GM04504 (cell line): Measurements from ENCODE around the gene MOXD1.
A peak's percentile ranks its signal among the peaks of the same experiment; 100 is the strongest.

Source experiments
- DNase-seq: peaks from one replicate; pipeline ENCODE4 v3.0.0-alpha.2; 2012; ENCODE audit warnings: low read depth

The MOXD1 gene

DNA sequence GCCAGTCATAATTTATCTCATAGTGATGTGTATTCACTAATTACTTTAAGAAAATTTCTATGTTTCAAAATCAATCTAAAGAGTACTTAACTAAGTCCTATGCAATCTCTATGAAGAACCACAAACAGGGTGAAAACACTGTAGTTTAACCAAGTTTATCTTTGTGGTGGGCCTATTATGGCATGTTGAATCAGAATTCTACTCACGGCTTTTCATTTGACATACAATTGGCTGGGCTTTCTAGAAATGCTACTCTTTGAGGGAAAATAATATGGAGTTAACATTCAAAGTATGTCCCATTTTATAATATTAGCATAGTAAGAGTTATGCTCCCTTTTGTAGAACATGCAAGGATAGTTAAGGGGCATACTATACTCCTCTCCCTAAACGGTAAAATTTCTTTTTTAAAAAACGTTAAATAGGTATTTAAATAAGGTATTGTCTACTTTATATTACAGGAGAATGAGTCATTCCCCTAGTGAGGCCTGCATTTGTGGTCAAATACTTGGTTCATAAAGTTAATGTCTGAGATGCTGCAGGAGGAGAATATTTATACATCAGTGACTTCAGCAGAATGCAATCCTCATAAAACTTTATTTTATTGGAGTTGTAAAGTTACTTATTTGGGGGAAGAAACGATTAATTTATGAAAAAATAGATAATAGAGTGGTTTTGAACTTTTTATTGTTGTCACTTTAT is 1.8 kb downstream of the MOXD1 start:
- DNase-seq = peak; percentile 51

- no peak for DNase-seq
Observed at GRCh38 chr6:132395015-132395597, 6.2 kb downstream of the MOXD1 start.

GRCh38 chr6:132392792-132393191 is 8.5 kb downstream of the MOXD1 start:
- DNase-seq = no peak

- DNase-seq = no peak
Observed at GRCh38 chr6:132392270-132392646, 9.0 kb downstream of the MOXD1 start.

DNA sequence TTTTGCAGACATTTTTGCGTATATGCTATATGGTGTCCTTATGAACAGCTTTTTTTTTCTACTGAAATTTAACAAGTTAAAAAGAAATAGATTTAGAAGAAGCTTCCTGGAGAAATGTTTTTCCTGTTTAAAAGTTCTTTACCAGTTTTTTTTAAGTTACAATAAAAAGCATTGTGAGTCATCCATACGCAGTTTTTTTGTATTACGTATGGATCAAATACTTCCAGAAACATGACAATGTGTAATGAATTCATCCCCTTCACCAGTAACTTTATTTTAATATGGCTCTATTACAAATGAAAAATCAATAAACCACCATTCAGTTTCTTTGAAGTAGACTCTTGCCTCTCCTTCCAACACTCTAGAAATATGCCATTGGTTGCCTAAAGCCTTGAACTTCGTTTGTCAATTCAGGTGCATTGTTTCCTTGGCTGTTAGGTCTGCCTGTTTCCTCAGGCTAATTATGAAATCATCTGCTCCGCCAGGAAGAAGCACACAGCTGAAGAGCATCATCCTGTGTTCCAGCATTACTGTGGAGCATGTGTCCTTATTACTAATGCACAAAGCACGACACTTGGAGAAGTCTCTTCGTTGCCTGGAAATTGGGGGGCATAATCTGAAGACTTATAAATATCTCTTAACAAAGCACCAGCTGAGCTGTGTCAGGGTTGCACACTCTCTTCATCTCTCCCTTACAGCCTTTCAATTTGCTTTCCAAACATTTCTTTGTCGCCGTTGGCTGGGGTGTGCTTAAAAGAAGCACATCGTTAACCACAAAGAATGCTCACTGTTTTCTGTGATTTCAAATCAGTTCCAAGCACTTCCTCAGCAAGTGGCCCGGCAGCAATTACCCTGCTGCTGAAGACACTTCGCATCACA is 9.6 kb downstream of the MOXD1 start:
- peak; percentile 85 for DNase-seq

- no peak for DNase-seq
Observed at GRCh38 chr6:132390451-132390850, 10.8 kb downstream of the MOXD1 start.

DNA sequence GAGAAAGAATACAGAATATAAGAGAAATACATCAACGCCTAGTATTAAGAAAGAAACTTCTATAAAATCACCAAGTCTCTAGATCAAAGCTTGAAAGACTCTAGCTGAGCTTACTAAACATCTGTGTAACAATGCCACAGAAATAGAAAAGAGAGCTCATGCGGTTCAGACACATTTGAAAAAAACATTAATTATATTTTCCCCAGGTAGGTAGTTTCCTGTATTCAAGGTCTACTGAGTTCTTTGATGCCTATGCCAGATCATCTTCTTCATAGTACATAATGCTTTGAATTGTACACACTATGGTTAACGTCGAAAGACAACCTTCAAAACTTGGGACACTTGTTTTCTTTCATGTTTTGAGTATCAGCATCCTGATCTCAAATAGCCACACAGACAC is 11.3 kb downstream of the MOXD1 start:
- no peak for DNase-seq

- DNase-seq = no peak
Observed at GRCh38 chr6:132388291-132388690, 13.0 kb downstream of the MOXD1 start.

- DNase-seq = no peak
Observed at GRCh38 chr6:132382630-132383175, 18.6 kb downstream of the MOXD1 start.

DNA sequence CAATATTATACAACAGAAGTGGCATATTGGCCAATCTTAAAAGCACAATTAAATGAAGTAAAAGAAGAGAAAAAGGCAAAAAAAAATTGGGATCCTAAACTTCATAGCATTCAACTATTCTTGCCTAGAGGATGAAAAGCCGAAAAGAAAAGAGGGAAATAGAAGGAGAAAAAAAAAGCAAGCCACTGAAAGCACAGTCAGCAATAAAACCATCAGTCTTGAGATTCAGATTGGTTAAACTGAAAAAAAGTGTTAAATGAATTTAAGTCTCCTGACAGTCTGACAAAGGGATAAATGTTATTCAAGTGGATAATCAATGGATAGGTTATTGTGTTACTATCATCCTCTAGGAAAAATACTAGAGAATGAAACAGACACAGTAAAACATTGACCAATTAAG is 19.9 kb downstream of the MOXD1 start:
- DNase-seq = no peak

DNA sequence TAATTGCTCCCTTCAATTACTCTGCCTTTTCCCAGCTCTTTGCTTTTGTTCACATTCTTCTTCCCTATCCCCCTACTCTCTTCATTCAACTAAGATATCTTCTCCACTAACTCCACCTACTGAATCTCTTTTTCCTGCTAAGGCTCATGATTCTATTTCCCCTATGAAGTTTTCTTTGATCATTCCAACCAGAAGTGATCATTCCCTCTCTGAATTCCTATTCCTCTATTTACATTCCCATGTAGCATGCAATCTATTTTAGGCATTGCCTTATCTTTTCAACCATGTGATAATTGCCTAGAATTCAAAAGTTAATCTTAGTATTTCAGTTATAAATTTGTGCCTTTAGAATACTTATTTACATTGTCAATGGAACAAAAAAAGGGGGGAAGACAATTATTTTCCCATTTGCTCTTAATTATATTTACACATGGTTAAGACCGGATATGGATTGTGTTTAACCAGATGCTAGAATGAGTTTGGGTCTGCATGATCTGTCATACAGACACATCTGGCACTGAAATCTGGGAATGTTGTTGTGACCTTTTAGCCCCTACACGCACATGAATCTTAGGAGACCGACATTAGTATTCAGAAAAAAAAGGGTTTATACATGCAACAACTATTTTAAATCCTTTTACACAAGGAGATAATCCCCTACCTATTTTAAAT is 20.8 kb downstream of the MOXD1 start:
- no peak for DNase-seq

DNA sequence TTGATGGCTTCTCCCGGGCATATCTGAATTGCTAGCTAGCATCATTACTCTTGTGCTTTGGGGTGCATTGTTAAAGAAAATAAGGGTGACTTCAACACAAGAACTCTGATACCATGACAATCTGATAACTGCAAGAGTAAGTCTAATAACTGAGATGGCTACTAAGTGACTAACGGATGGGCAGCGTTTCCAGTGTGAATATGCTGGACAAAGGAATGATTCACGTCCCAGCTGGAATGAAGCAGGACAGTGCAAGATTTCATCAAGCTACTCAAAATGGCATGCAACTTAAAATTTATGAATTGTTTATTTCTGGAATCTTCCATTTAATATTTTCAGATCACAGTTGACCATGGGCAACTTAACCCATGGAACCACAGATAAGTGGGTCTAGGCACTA is 31.7 kb downstream of the MOXD1 start:
- DNase-seq = peak; percentile 65

GRCh38 chr6:132368916-132369481 is 32.3 kb downstream of the MOXD1 start:
- DNase-seq = no peak

DNA sequence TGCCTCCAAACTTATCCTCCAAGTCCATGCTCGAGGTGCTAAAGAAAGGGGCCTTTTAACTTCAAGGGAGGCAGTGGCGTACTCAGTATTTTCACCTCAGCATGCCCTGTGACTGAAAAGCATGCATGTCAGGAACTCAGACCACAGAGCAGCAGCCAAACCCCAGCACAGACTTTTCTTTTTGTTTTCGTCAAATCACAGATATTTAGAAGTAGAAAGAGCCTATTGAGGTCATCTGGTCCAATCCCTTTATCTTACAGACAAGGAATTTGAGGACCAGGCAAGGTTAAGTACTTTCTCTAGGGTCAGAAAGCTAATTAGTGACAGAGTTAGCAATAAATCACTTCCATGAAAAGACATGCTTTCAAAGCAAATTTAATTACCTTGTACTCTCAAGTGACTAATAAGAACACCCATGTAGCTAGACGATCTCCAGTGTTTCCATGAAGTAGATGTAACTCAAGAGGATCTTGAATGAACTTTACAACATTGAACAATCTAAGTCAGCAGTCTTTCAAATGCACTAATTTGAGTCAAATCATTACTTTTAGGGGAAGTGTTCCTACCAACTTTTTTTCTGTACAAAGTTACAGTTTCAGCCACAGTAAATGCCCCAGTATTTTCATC is 35.9 kb downstream of the MOXD1 start:
- no peak for DNase-seq

DNA sequence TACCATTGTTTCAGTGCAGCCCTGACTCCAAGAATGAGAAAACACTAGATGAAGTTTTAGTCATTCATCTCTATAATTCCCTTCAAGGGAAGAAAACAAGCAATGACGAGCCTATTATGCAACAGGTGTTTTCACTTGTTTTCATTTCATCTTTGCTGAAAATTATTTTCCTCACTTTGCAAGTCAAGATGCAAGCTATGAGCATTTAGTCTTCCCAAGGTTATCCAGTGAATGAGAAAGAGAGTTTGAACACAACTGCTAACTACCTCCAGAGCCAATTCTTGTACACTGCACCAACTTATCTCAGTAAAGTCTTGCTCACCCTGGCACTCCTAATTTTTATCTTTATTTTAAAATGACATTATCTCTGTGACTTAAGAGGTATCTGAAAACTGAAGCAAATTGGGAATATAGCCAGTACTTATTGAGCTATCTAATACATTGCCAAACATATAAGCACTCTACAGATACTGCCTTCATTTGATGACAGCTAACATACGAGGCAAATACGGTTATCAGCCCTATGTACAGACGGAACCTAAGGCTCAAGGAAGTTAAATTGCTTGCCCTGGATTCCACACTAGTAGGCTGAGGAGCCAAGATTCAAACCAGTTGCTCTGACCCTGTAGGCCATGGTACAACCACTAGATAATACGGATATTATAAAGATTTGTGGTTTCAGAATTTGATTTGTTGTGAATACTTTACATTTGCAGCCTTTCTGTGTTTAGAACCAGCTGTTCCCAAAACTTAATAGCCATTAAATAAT is 36.8 kb downstream of the MOXD1 start:
- no peak for DNase-seq

DNA sequence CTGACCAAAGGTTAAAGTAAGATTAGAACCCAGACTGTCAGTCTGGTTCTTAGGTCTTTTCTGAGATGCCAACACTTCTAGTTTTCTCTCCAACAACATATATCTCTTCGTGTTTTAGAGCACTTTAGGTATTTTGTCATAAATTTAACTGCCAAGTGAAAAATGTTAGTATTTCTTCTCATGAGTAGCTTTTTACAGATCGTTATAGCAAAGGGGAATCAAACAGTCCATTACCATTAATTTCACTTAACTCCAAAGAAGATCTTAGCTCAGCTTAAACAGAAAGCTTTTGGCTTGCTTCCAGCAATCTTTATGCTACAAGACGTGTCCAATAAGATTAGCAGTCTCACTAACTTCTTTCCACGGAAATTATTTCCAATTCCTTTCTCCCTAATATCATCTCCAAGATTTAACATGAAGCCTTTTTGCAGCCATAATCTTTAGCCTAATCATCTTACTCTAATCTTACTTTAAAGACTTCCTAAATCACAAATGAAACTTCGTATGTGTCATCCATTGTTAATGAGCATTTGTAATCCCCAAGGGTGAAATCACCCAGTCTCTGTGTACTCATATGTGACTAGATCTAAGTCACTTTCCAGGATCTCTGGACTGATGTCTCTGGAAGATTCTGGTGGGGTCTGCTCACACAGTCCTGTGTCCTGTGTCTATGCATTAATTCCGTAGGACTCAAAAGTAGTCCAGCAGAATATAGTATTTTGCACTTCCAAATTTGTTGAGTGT is 38.7 kb downstream of the MOXD1 start:
- DNase-seq = no peak

DNA sequence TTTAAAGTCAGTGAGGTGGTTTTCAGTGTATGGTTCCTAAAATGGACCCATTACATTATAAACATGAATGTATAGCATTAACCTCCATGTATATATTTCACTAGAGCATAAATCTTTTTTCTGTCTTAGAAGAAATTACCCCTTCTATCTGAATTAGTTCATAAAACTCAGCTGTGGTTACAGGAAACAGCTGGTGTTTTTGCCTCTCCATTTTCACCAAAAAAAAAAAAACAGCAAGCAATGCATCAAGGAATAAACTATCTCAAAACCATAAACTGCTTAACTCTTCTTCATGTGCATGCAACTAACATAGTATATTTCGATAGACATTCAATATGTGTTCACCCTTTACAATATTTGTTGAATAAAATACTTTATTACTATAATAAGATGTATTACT is 40.2 kb downstream of the MOXD1 start:
- no peak for DNase-seq

- no peak for DNase-seq
Observed at GRCh38 chr6:132359886-132360285, 41.4 kb downstream of the MOXD1 start.

DNA sequence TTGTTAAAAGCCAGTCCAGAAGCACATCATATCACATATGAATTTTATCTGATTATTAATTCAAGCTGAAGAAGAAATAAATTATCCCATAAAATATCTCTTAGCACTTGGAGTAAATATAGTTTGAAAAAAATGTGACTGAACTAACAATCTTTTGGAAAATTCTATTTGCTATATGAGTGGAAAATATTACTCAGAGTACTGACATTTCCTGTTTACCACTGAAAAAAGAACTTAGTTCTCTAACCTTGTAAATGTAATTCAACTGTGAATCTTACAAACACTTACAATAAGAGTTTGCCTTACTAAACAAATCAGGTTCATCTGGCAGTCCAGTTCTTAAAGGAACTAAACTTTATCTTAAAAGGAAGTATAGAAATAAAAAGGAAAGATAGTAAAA is 44.2 kb downstream of the MOXD1 start:
- no peak for DNase-seq
